Endothelial cell of umbilical vein (primary cell): ENCODE data around the gene LGI1. TPM values are rescaled to one million over a fixed set of nuclear protein-coding genes. Genes with fewer than 3 reads are reported as not detected.

ENCODE experiments used
- BruUV-seq: library from RNA; stranded (reverse); fragments of 400-500 nt; replicated peaks from 2 replicates; lab custom pipeline; 2021; lab: Mats Ljungman, UMichigan
- CTCF ChIA-PET: fragments of 300-600, 350-600 bp; sonication (Branson Sonifier 250); formaldehyde crosslinking; loops from one replicate; lab custom pipeline; 2021; ENCODE audit warnings: antibody characterized with exemption, inconsistent platforms; lab: Charles Lee
- POLR2A ChIA-PET: fragments of 300-600, 350-600 bp; sonication (Branson Sonifier 250); formaldehyde crosslinking; loops from one replicate; lab custom pipeline; 2021; ENCODE audit warnings: antibody characterized with exemption, inconsistent platforms; lab: Charles Lee
- DNase-seq: peaks from one replicate; pipeline ENCODE4 v3.0.0-alpha.2; 2011; ENCODE audit warnings: low read depth, low spot score
- FAIRE-seq: peaks from 2 replicates; lab custom pipeline; 2011; peaks lifted over from hg19 to GRCh38; lab: Jason Lieb, UNC
- H2AFZ ChIP-seq: 2 replicates; pipeline ENCODE4 v1.6.0; 2012; ENCODE audit warnings: low read depth, low read length, control low read depth, inconsistent platforms
- H3K27ac ChIP-seq: 2 replicates; pipeline ENCODE4 v1.5.1; 2011; ENCODE audit warnings: low read depth, mild to moderate bottlenecking, control low read depth, low read length, moderate library complexity; ENCODE audit not compliant: insufficient read depth
- H3K27me3 ChIP-seq, 2 experiments: 2 replicates each; pipeline versions ENCODE4 v1.6.0 to v1.6.1; 2011; ENCODE audit warnings: low read length in 2 of 2, mixed read lengths in 1 of 2; ENCODE audit not compliant: control insufficient read depth in 2 of 2, insufficient read depth in 2 of 2
- H3K36me3 ChIP-seq, 2 experiments: 2 replicates in 1 of 2; 3 replicates in 1 of 2; pipeline ENCODE4 v1.5.1; 2011; ENCODE audit warnings: low read length in 2 of 2, mild to moderate bottlenecking in 1 of 2, moderate library complexity in 1 of 2; ENCODE audit not compliant: control insufficient read depth in 2 of 2, insufficient read depth in 2 of 2; ENCODE audit errors: extremely low read depth in 1 of 2
- H3K4me1 ChIP-seq: 3 replicates; pipeline ENCODE4 v1.5.1; 2011; ENCODE audit warnings: mild to moderate bottlenecking, low read length; ENCODE audit not compliant: control insufficient read depth, insufficient read depth; ENCODE audit errors: extremely low read depth
- H3K4me2 ChIP-seq: 2 replicates; pipeline ENCODE4 v1.6.1; 2011; ENCODE audit warnings: low read length, control low read depth, mixed read lengths; ENCODE audit not compliant: insufficient read depth
- H3K4me3 ChIP-seq, 3 experiments: fragments of 200-600 bp in 1 of 3; sonication (generic), shearing (Covaris generic) in 1 of 3; replicated peaks in 1 of 3; 2 replicates each; pipeline ENCODE4 v1.5.1; 2011 to 2016; ENCODE audit warnings: control low read depth in 3 of 3, low read length in 3 of 3, mild to moderate bottlenecking in 2 of 3, inconsistent platforms in 1 of 3, low read depth in 1 of 3, moderate library complexity in 1 of 3; ENCODE audit not compliant: insufficient read depth in 1 of 3
- H3K79me2 ChIP-seq: 2 replicates; pipeline ENCODE4 v1.6.0; 2012; ENCODE audit warnings: low read length, inconsistent platforms; ENCODE audit not compliant: control insufficient read depth, insufficient read depth
- H3K9ac ChIP-seq: replicated peaks from 2 replicates; pipeline ENCODE3; 2011; ENCODE audit warnings: low read length, control low read depth; ENCODE audit not compliant: insufficient read depth; ENCODE audit errors: extremely low read depth
- H3K9me1 ChIP-seq: replicated peaks from 3 replicates; pipeline ENCODE4 v1.6.0; 2011; ENCODE audit warnings: mild to moderate bottlenecking, low read length; ENCODE audit not compliant: control insufficient read depth, insufficient read depth; ENCODE audit errors: extremely low read depth
- H3K9me3 ChIP-seq: replicated peaks from 2 replicates; pipeline ENCODE4 v1.5.1; 2012; ENCODE audit warnings: low read length, inconsistent platforms; ENCODE audit not compliant: control insufficient read depth, insufficient read depth
- H4K20me1 ChIP-seq: replicated peaks from 2 replicates; pipeline ENCODE3; 2011; ENCODE audit warnings: mild to moderate bottlenecking, low read length; ENCODE audit not compliant: control insufficient read depth, insufficient read depth; ENCODE audit errors: extremely low read depth
- CTCF ChIP-seq, 2 donors: IDR thresholded peaks; 1 replicate in 1 of 2; 2 replicates in 1 of 2; pipeline ENCODE4 v1.5.1; 2011; ENCODE audit warnings: low read length in 2 of 2, mild to moderate bottlenecking in 2 of 2, moderate library complexity in 2 of 2, control low read depth in 1 of 2, inconsistent platforms in 1 of 2, low read depth in 1 of 2; ENCODE audit not compliant: insufficient read depth in 1 of 2; ENCODE audit errors: extremely low read depth in 1 of 2
- EZH2 ChIP-seq: IDR thresholded peaks from 2 replicates; pipeline ENCODE4 v1.6.1; 2012; ENCODE audit warnings: borderline replicate concordance, low read depth, mild to moderate bottlenecking, moderate library complexity, low read length, inconsistent platforms; ENCODE audit not compliant: severe bottlenecking
- FOS ChIP-seq: IDR thresholded peaks from 2 replicates; pipeline ENCODE4 v1.6.1; 2011; ENCODE audit warnings: mild to moderate bottlenecking, low read length, moderate library complexity, borderline replicate concordance; ENCODE audit not compliant: insufficient read depth
- GATA2 ChIP-seq: IDR thresholded peaks from 2 replicates; pipeline ENCODE4 v1.7.0; 2011; ENCODE audit warnings: low read depth, mild to moderate bottlenecking, moderate library complexity, mixed read lengths, low read length; ENCODE audit not compliant: insufficient read length, insufficient read depth
- JUN ChIP-seq: IDR thresholded peaks from 2 replicates; pipeline ENCODE4 v1.6.1; 2011; ENCODE audit warnings: borderline replicate concordance, low read depth; ENCODE audit not compliant: insufficient read length, insufficient read depth
- MAX ChIP-seq: IDR thresholded peaks from 2 replicates; pipeline ENCODE4 v1.6.1; 2011; ENCODE audit not compliant: insufficient read depth, insufficient read length
- MYC ChIP-seq: IDR thresholded peaks from one replicate; pipeline ENCODE4 v1.6.1; 2011; ENCODE audit warnings: mild to moderate bottlenecking, low read depth, low read length
- POLR2A ChIP-seq: IDR thresholded peaks from 2 replicates; pipeline ENCODE4 v1.6.1; 2012; ENCODE audit warnings: low read depth, mild to moderate bottlenecking, control low read depth, low read length
- POLR2AphosphoS5 ChIP-seq: IDR thresholded peaks from 2 replicates; pipeline ENCODE4 v1.6.1; 2012; ENCODE audit warnings: low read depth, mild to moderate bottlenecking, control low read depth, low read length, moderate library complexity; ENCODE audit not compliant: insufficient read depth
- dilution Hi-C: fragments of 300-500 bp; cut with MboI; formaldehyde crosslinking; loops from one replicate; pipeline ENCODE4 v1.15.0; 2019; ENCODE audit warnings: low sequenced_read_pairs; ENCODE audit not compliant: extremely low pct_ligation_motif_present
- intact Hi-C: fragments of 100-400 bp; cut with micrococcal nuclease; formaldehyde crosslinking; loops from one replicate; pipeline ENCODE4 v1.10.0; 2022
- polyA plus RNA-seq, 4 experiments: library from polyadenylated mRNA; depleted of rRNA in 3 of 4; stranded (reverse) in 3 of 4; unstranded in 1 of 4; fragments of >200 nt; gene quantifications; 2 replicates each; pipeline versions ENCODE4 v1.2.1 to v1.2.3, GENCODE V29; 2011 to 2012; ENCODE audit warnings: missing spikeins in 1 of 4
- total RNA-seq: library from RNA; stranded (reverse); gene quantifications from 2 replicates; pipeline ENCODE4 v1.2.3, GENCODE V29; 2021

Gene LGI1
- total and polyA plus RNA-seq, 2 donors (not counting 3 experiments of a cell fraction or from before 2014, with no cell fraction given) = not detected

- Histone ChIP-seq H3K9ac (no peak overlapping the region), H3K9me3 (no peaks in the 10 kb centered on the region), H2AFZ (no peak overlapping the region), H4K20me1 (no peaks in the 10 kb centered on the region), H3K4me3 (no peak overlapping the region), H3K9me1 (no peaks in the 10 kb centered on the region), H3K4me2 (no peak overlapping the region), H3K79me2 (no peaks in the 10 kb centered on the region), H3K27me3 (peaks cover 2 to 5% of the 10 kb centered on the region in 2 experiments), H3K27ac (no peak overlapping the region), H3K4me1 (no peaks in the 10 kb centered on the region), H3K36me3 (no peaks in the 10 kb centered on the region)
- FAIRE-seq (no peak), DNase-seq (no peak)
- CTCF ChIA-PET = no interaction called here
- dilution Hi-C loops = no loop called here
- intact Hi-C loops = no loop called here
- BruUV-seq = no TSS peak
- TF ChIP-seq POLR2AphosphoS5 (no peak), FOS (no peak), EZH2 (no peak), CTCF (IDR thresholded peaks at IDR 0.05; ENCODE audit: extremely low read depth in 1 of 2, insufficient read depth in 1 of 2, low read depth in 1 of 2, low read length in 2 of 2) (no peak), POLR2A (no peak), MYC (no peak), MAX (no peak), GATA2 (no peak), JUN (no peak)
- POLR2A ChIA-PET = no interaction called here
Measured at GRCh38 chr10:93751124-93751523, 6.6 kb upstream of the LGI1 start.
